ENCODE data around the gene GRWD1.
A peak's percentile ranks its signal among the peaks of the same experiment; 100 is the strongest.

Gene GRWD1

DNA sequence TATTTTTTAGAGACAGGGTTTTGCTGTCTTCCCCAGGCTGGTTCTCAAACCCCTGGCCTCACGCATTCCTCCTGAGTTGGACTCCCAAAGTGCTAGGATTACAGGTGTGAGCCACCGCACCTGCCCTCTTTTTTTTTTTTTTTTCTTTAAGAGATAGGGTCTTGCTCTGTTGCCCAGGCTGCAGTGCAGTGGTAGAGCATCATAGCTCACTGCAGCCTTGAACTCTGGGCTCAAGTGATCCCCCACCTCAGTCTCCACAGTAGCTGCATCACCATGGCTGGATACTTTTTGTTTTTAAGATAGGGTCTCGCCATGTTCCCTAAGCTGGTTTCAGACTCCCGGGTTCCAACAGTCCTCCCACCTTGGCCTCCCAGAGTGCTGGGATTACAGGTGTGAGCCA, 11.1 kb downstream of the GRWD1 start:
- no peak for DNase-seq (ENCODE audit: low read depth in 2 of 2)

DNA sequence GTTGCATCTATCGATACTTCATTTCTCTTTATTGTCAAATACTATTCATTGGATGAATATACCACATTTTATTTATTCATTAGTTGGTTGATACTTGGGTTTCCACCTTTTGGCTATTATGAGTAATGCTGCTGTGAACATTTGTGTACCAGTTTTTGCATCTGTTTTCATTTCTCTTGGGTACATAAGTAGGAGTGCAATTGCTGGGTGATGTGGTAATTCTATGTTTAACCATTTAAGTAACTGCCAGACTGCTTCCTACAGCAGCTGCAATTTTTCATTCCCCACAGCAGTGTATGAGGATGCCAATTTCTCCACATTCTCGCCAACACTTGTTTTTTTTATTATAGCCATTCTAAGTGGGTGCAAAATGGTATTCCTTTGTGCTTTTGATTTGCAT, 12.2 kb downstream of the GRWD1 start:
- DNase-seq (ENCODE audit: low read depth in 2 of 2): no peak

DNA sequence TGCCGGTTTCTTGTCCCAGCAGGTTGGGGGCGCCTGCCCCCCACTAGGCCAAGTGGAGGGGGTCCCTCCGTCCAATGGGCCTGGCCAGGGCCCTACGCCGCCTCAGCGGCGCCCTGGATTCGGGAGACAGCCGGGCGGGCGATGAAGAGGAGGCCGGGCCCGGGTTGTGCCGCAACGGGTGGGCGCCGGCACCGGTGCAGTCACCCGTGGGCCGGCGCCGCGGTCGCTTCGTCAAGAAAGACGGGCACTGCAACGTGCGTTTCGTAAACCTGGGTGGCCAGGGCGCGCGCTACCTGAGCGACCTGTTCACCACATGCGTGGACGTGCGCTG, 15.8 kb downstream of the GRWD1 start:
- DNase-seq (ENCODE audit: low read depth in 2 of 2): no peak

DNA sequence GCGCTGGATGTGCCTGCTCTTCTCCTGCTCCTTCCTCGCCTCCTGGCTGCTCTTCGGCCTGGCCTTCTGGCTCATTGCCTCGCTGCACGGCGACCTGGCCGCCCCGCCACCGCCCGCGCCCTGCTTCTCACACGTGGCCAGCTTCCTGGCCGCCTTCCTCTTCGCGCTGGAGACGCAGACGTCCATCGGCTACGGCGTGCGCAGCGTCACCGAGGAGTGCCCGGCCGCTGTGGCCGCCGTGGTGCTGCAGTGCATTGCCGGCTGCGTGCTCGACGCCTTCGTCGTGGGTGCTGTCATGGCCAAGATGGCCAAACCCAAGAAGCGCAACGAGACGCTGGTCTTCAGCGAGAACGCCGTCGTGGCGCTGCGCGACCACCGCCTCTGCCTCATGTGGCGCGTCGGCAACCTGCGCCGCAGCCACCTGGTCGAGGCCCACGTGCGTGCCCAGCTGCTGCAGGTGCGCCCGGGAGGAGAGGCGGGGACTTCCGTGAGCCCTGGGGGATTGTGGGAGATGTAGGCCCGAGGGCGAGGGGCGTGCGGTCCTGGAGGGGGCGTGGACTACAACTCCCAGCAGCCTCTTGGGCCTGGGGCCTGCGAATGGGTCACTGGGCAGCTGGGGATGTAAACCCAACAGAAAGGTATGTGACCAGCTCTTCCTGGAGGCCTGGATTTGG, 16.3 kb downstream of the GRWD1 start:
- DNase-seq (ENCODE audit: low read depth in 2 of 2): no peak

DNA sequence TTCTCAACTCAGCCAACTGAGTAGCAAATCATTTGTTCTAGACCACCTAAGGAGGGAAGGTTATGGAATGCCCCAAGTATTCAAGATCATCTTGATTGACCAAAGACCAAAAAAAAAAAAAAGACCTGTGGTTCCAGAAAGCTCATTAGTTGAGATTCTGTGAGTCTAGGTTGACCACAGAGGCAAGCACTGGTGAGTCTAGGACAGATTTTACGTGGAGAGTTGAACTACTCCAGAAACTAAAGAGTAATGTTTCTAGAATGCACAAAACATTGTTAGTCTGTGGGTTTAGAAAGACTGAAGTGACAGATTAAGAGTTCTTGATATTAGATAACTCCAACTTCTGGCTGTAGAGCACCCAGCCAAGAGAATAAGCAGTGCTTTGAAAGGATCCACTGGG, 19.4 kb downstream of the GRWD1 start:
- DNase-seq (ENCODE audit: low read depth in 2 of 2): no peak

DNA sequence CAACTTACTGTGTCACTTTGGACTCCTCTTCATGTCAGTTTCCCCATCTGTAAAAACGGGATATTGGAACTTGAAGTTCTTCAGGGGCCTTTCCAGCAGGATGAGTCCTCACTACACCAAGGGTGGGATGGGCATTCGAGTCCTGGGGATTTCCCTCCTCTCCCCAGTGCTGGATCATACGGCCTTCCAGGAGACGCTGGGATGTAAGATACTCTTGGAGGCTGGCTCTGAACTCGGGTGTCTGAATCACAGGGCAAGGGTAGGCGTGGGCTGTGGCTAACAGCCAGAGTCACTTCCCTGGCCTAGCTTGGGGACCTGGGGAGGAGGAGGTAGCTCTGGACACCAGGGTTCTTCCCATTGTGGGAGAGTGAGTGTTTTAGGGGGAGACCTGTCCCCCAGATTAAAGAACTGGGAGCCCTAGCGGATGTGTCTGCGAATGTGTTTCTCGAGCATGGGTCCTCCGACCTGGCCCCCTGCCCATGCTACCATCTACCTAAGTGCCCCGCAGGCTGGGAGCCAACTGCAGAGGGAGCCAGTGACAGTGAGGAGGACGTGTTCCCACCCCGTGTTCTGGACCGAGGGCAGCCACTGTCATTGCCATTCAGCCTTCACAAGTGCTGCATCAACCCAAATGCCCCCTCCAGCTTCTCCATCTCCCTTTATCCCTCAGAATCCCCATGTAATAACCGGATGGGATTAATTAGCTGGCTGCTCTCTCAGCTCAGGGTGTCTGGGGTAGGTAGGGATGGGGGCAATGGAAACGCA, 21.0 kb downstream of the GRWD1 start:
- DNase-seq (ENCODE audit: low read depth in 2 of 2): no peak

DNA sequence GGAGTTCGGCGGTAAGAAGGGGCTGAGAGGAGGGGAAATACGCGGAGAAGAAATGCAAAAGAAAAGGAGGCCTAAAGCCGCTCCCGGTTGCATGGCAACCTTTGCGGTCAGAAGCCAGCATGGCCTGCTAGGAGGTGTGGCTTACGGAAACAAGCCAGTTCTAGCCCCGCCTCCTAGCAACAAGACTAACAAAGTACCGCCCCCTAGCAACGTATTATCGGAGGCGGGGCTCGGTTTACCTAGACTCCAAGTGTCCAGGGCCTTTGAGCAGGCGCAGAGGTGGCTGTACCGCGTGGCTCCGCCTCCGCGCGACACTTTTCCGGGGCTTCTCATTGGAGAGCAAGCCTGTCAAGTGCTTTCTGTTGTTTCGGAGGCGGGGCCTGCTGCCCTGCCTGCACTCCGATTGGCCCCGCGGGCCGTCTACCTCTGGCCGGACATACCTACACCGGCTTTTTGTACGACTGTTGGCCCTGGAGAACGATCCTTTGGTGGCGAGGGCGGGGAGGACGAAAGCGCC, 23.0 kb downstream of the GRWD1 start:
- DNase-seq (ENCODE audit: low read depth in 2 of 2): peak; percentile 97 to 98

DNA sequence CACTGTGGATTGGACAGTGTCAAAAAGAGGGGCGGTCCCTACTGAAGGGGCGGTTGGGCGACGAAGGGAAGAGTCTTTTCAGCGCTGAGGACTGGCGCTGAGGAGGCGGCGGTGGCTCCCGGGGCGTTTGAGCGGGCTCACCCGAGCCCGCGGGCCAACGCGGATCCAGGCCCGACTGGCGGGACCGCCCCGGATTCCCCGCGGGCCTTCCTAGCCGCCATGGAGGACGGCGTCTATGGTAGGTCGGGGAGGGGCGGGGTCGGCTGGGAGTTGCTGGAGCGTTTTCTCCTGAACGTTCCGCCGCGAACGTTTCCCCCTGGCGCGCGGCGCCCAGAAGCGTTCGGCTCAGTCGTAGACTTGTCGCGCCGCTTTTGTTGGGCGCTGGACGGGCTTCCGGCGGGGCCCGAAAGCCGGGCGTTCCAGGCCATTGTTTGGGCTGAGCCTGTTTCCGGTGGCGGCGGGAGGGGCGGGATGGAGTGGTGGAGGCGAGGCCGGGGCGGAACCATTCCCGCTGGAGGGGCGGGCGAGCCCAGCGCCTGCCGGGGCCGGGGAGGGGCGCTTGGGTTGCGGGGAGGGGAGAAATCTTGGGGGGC, 23.6 kb downstream of the GRWD1 start, which contains the start of gene CYTH2:
CYTH2 (plus strand) TSS at position 81 of the 593 bp plus-strand sequence; CDS start at position 220, 139 bp downstream.
- peak; percentile 35 to 64 for DNase-seq (ENCODE audit: low read depth in 2 of 2)

DNA sequence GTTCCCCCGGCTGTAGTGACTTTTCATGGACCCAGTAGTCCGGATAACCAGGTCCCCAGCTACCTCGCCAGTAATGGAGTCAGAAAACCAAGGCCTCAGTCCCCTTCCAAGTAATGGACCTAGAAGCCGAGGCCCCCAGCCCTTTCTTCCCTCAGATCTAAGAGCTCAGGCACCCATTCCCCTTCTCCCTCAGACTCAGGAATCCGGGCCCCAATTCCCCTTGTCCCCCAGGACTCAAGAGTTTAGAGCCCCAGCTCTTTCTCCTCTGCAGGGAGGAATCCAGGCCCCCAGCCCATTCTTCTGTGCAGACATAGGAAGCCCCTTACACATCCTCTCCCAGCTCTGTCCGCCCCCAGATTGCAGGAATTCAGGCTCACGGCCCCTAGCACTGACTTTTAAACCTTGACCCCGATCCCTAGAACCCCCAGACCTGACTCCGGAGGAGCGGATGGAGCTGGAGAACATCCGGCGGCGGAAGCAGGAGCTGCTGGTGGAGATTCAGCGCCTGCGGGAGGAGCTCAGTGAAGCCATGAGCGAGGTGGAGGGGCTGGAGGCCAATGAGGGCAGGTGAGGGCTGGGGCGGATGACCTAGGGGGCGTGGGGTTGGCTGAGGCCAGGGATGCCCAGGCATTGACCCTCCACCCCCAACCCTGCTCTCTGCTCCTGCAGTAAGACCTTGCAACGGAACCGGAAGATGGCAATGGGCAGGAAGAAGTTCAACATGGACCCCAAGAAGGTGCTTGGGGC, 24.3 kb downstream of the GRWD1 start:
- DNase-seq (ENCODE audit: low read depth in 2 of 2): no peak

DNA sequence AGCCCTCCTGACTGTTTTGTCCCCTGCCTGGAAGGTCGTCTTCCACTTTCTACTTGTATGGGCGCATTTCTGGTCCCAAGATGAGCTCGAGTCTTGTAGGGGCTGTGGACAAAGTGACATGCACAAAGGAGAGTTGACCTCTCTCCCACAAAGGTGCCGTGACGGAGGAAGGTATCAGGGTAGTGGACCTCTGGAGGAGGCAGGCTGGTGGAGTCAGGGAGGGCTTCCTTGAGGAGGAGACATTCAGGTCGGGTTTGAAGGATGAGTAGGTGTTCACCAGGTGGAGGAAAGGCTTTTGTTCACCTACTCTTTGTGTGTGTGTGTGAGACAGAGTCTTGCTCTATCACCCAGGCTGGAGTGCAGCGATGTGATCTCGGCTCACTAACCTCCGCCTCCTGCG, 25.1 kb downstream of the GRWD1 start:
- DNase-seq (ENCODE audit: low read depth in 2 of 2): no peak

DNA sequence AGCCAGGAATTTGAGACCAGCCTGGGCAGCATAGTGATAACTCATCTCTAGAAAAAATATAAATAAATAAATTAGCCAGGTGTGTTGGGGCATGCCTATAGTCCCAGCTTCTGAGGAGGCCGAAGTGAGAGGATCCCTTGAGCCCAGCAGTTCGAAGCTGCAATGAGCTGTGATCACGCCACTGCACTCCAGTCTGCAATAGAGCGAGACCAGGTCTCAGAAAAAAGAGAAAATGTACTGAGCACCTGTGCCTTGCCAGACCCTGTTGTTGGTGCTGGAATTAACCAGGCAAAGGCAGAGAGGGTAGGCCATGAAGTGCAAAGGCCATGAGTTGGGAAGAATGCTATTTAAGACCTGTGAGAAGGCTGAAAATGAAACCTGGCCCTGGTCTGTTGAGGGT, 26.1 kb downstream of the GRWD1 start:
- no peak for DNase-seq (ENCODE audit: low read depth in 2 of 2)

DNA sequence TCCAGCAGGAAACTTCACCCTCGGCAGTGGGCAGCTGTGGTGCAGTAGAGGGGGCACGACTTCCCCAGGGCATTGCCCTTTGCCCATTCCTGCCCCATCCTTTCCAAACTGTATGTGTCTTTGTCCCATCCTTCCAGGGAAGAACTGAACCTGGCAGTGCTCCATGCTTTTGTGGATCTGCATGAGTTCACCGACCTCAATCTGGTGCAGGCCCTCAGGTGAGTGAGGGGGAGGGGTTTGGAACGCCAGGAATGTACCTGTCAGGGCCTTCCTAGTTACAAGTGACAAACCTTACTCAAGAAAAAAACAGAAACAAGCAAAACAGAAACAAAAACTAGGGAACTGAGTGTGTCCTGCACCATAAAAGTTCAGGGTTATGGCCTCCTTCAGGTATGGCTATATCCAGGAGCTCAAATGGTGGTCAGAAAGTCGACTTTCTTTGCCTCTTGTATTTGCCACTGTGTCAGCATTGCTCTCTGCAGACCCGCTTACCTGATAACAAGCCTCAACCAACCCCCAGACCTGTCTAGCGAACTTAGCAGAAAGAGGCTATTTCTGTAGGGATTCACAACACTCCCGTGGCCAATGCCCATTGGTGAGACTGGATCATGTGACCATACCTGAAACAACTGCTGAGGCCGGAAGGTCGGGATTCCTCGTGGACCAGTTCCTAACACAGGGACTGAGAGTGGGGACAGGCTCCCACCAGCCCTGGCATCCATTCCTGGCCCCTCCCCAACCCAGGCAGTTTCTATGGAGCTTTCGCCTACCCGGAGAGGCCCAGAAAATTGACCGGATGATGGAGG, 27.6 kb downstream of the GRWD1 start:
- no peak for DNase-seq (ENCODE audit: low read depth in 2 of 2)

DNA sequence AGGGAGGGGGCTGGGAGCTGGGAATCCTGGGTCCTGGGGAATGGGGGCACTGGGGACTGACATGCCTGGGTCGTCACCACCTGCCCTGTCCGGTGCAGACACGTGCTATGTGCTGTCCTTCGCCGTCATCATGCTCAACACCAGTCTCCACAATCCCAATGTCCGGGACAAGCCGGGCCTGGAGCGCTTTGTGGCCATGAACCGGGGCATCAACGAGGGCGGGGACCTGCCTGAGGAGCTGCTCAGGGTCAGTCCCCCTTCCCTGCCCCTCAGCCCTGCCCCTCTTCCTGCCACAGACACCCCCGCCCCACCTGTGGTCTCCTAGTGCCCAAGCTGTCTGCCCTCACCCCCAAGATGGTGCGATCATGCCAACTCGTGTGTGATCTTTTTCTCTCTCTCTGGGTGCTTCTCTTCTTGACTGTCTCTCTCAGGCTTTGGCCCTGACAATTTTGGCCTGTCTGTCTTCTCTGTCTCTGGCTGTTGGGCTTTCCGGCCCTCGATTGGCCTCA, 28.4 kb downstream of the GRWD1 start:
- DNase-seq (ENCODE audit: low read depth in 2 of 2): no peak

DNA sequence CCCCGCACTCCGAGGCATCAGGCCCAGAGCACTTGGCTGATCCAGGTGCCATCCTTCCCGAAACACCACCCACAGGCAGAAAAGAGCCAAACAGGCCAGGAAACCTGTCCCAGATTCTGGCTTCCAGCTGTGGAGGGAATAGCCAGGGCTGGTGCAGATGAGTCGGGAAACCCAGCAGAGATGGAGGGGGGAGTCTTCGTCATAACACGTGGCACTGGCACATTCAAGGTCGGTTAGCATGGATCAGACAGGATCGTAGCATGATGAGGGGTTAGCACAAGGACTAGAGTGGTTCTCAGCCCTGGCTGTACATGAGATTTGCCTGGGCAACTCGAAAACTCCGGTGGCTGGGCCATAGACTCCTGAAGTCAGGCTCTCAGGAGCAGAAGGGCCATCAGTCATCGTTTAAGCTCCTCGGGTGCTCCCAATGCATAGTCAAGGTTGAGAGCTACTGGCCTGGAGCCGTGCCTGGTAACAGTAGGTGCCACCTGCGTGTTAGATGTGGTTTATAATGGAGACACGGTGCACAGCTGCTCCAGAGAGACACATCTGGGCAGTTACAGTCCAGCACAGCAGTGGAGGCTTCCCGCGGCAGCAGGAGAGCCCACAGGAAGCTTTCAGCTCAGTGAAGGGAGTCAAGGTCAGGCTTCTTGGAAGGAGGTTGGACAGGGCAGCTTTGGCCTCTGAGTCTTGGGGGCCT, 29.7 kb downstream of the GRWD1 start:
- DNase-seq (ENCODE audit: low read depth in 2 of 2): no peak

DNA sequence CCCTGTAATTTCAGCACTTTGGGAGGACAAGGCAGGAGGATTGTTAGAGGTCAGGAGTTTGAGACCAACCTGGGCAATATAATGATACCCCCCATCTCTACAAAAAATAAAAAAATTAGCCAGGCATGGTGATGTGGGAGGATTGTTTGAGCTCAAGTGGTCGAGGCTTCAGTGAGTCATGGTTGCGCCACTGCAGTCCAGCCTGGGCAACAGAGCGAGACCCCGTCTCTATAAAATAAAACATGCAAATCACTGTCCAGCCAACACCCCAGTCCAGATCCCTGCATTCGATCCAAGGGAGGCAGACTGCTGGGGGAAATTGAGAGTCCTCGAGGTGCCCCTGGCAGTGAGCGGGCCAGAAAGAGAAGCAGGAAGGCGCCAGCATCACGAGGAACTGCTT, 30.4 kb downstream of the GRWD1 start:
- no peak for DNase-seq (ENCODE audit: low read depth in 2 of 2)

DNA sequence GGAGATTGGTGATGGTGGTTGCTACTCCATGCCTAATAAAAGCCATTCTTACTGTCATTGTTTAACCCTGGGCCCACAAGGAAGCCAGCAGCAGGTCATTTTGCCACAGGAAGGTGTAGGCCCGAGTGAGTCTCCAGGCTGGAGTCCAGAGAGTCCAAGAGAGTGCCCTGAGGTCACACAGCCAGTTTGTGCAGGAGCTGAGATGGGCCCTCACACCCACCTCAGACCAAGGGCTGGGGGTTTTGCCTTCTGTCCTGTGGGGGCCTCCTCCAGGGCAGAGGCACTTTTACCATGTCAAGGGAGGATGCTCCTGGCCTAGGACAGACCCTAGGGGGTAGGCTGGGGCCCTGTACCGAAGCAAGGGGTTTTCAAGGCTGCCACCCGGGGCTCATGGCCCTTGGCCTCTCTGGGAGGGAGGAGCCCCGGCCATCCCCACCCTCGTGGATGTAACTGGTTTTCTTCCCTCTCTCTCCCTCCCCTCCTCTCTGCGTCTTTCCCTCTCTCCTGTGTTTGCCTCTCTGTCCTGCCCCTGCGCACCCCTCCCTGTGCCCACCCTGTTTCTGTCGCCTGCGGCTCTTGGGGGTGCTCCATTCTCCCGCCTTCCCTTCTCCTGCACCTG, 31.4 kb downstream of the GRWD1 start:
- DNase-seq (ENCODE audit: low read depth in 2 of 2): no peak

DNA sequence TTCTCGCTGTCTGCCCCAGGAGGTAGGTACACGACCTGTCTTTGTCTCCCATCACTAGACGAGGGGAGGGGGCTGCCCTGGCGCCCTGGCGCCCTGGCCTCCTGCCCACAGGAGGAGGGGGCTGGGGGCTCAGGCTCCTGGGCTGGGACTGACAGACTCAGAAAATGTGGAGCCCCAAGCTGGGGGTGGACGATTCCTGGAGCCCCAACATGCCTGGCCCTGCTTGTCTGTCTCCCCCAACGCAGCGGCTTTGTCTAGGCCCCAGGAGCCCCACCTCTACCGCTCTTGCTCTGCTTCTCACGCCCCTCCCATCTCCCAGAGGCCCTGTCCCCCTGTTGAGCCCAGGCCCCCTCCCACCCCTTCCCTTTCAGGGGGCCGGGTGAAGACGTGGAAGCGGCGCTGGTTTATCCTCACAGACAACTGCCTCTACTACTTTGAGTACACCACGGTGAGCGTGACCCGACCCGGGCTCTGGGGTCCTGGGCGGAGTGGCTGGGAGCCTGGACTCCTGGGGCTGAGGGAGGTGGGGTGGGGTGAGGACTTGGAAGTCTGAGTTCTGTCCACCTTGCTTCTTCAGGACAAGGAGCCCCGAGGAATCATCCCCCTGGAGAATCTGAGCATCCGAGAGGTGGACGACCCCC, 32.0 kb downstream of the GRWD1 start:
- no peak for DNase-seq (ENCODE audit: low read depth in 2 of 2)

DNA sequence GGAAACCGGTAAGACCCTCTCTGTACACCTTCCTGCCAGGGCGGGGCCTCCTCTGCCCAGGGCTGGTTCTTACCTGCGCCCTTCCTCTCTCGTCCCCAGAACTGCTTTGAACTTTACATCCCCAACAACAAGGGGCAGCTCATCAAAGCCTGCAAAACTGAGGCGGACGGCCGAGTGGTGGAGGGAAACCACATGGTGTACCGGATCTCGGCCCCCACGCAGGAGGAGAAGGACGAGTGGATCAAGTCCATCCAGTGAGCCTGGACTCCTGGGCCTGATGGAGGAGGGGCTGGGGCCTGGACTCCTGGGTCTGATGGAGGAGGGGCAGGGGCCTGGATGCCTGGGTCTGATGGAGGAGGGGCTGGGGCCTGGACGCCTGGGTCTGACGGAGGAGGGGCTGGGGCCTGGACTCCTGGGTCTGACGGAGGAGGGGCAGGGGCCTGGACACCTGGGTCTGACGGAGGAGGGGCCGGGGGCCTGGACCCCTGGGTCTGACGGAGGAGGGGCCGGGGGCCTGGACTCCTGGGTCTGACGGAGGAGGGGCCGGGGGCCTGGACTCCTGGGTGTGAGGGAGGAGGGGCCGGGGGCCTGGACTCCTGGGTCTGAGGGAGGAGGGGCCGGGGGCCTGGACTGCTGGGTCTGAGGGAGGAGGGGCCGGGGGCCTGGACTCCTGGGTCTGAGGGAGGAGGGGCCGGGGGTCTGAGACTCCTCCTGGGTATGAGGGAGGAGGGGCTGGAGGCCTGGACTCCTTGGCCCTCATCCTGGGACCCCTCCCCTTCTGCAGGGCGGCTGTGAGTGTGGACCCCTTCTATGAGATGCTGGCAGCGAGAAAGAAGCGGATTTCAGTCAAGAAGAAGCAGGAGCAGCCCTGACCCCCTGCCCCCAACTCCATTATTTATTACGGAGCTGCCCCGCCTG, 32.8 kb downstream of the GRWD1 start:
- no peak for DNase-seq (ENCODE audit: low read depth in 2 of 2)

DNA sequence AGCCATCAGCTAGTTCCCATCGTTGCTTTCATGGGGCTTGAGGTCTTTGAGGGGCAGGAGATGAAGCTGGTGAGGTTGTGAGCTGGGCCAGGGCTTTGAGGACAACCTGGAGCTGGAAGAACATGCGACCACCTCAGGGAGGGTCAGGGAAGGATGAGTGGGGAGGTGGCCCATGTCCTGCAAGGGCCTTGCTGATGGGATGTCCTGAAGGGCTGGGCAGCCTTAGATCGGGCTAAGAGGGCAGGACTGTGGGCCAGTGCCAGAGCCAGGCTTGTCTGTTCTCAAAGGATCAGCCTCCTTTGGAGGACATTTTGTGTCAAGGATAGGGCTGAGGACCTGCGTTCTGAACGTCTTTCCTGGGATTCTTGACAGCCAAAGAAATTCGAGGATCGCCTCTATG, 33.9 kb downstream of the GRWD1 start:
- DNase-seq (ENCODE audit: low read depth in 2 of 2): no peak

Measured in stimulated activated CD4-positive, alpha-beta T cell treated with anti-CD3 and anti-CD28 coated beads, Interleukin-1b, Interleukin-23, amount 100 ng/mL, for 4 hours (primary cell).